NCI-H82 (cell line): ENCODE data around the gene SEMA5A.
"Not testable (repeated sequence)": the region's sequence is repeated elsewhere in the genome, so short reads cannot be mapped to it uniquely, and the experiment has no call there.

ENCODE experiments used
- DNase-seq: peaks from one replicate; lab custom pipeline; 2025; lab: John Stamatoyannopoulos, UW

Gene SEMA5A

DNA sequence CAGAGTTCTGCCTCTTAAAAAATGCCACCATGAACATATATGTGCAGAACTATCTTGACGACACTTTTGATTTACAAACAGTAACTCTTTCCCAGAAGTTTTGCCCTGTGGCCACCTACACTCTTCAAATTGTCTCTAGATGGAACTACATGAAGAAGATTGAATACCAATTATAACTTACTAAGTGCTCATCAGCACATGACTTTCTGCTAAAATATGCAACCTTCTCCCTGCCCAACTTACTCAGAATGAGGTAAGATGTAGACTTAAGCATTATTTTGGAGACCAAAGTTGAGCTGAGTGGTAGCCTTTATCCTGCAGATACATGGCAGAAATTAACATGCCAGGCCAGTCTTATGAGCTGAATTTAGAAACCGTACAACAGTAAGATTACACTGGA, 105.4 kb downstream of the SEMA5A start:
- DNase-seq: no peak

DNA sequence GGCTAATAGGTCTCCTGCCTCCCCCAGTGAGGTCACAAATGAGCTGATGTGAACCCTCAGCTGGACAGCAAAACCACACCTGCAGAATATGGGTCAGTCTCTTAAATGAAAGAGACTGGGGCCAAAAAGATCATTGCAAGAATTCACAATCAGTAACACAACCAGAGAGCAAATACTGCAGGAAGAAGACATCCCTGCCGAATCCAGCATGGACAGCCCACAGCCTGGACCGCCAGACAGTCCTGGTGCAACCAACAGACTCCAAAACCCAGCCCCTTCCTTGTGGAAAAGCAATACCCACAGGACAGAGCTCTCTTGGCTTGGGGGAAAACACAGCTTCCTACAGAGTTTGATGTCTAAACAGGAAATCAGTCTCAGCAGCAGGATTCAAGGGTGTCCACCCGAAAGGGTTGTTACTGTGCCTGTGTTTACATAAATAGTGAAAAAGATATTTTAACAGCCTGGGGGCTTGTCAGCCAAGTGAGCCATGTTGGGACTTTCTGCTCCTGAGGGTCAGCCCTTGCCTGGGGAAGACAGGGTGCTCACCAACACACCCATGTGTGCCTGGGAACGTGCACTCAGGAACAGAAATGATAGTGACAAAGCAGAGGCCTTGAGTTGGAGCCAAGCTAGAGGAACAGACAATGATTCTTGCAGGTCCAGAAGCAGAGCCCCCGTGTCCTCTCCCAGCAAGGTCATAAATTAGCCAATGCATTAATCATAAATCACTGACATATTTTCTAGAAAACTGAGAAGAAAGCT, 106.2 kb downstream of the SEMA5A start:
- no peak for DNase-seq

DNA sequence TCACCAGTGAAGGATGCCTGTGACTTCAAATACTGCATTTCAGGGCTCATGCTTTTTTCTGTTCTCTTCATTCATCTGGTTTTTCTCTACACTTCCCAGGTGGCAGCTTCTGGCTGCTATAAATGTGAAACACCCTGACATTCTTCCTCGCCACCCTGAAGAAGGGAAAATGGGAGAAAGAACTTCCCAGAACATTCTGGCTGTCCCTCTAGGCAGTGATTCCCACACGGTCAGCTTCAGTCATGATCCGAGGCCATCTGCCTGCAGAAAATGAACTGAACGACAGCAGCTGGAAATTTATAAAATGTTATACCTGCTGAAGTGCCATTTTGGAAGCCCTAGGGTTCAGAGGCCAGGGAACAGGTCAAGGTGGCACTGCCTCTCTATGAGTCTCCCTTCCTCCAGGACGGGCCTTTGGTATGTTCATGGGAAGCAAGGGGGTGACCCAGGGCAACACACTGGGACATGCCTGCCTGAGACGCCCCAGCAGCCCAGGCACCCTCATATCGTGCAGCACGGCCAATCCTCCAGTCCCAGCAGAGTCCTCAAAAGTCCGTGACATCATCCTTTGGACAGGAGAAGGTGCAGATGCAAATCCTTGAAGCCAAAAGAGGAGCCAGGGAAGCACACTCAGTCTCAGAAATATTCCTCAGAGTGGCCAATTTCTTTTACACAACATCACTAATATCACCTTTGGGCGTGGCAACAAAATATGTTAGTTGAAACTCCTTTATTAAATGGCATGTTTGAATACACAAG, 107.1 kb downstream of the SEMA5A start:
- DNase-seq: no peak

DNA sequence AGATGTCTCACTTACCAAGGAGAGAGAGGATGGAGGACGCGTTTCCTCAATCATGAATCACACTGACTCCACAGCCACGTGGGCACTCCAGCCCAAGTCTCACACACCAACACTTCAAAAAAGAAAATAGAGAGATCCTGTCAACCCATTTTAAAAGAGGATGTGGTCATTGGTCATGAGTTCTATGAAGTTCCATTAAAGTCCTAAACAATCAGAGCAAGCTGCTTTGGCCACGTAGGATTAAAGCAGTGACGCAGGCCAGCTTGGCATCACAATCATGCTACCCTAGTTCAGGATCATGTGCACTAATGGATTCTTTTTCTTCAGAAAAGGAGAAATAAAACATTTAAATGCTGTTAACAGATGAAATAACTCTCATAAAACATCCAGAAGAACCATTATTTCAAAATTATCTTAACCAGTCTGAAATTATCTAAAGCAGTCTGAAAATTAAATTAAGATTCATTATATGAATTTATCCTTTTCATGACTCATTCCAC, 108.1 kb downstream of the SEMA5A start:
- DNase-seq: no peak

DNA sequence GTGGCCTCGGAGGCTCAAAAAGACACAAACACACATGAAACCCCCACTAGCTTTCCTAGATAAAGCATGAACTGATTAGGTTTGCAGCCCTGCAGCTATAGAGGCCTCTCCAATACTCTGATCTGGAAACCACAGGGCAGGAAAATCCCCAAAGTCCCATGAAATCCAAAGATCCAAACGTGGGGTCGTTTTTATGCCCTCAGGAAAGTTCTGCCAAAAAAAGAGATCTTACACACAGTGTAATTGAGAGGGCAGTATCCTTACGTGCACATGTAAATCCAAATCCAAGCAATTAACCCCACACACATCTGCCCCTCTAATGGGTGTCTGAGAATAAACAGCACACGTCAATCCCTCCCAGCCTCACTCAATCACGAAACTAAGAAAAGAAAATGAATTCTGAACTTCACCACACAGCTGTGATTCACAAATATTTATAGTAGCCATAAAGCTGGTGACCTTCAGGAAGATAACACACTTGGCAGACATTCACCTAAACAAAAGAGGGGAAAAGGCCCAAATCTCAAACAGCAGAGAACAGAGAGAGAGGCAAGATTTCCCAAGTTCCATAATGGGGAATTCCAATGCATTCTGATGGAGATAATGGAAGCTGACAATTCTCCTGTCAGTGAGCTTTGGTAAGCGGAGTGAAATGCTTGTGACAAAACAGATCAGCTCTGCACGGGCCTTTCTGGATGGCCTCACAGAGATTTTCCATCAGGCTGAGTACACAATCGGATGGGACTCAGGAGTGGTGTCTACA, 114.2 kb downstream of the SEMA5A start:
- DNase-seq: peak; percentile 83

DNA sequence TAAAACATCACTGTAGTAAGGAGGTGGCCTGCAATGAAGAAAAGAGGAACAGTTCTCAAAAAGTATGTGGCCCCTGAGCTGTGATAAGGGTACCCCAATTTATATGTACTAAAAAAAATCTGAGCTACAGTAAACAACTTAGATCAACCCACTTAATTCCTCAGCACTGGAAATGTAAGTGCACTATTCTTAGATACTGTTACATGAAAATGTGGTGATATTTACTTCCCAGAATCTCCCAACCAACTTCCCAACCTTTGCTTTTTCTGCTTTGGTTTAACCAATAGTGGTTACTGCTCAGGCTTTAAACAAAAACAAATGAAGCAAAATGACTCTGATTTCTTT, 114.8 kb downstream of the SEMA5A start:
- DNase-seq: no peak

DNA sequence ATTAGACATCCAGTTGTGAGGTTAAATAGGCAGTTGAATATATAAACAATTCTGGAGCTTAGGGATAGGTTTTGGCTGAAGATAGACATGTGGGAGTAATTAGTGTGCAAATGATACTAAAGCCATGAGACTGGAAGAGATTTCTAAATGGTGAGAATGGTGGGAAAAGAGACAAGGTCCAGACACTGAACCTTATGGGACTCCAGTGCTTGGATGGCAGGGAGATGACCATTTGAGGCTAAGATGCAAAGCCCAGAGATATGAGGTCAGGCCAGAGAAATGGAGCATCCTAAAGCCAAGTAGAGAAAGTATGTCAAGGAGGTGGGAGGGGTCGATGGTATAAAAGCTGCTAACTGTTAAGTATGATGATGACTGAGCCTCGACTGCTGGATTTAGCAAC, 115.6 kb downstream of the SEMA5A start:
- DNase-seq: no peak

DNA sequence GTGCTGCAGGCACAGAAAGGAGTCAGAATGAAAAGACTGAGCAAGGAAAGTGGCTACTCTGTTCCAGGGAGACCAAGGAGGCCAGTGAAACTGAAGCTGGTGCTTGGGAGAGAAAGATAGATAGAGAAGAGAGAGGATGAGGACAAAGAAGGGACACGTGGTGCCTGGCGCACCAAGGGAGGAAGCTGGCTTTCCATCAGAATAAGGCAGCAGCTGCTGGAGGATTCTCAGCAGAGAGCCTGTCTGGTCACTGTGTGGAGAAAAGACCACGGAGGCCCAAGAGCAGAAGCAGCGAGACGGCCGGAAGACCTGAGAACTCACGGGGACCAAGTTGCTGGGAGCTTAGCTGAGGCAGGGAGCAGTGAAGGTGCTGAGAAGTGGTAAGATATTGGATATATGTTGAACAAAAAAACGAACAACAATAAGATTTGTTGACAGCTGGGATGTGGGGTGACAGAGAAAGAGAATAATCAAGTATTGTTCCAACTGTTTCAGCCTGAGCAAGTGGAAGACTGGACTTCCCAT, 116.1 kb downstream of the SEMA5A start:
- DNase-seq: no peak

DNA sequence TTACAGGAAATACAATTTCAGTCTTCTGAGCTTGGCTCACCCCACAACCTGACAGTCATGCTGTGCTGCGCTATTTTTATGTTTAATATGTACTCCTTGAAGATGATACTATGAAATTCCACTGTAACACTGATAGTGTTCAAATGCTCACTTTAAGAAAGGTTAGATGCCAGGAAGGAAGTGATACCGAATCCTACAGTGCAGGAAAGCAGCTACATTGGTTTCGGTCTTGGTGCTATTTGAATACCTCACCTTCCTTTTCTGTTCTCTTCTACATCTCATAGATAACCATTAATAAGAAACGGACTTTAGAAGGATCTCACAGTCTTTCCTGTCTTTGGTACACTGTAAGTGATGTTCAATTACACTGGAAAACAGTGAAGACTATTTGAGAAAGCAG, 117.6 kb downstream of the SEMA5A start:
- no peak for DNase-seq

DNA sequence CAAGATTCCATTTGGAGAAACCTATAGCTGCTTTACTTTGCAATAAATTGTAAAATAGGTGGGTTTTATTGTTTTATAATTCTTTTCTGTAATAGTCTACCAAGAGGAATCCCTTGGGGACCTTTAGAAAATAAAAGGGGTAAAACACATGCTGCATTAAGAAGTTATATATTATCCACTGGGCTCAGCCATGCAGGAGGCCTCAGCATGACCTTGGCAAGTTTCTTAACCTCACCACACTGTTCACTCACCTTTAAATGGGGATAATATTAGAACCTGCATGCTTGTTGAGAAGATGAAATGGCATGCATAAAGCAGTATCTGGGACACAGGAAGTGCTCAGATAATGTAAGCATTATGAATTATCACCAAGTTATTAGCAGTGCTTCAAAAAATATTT, 120.2 kb downstream of the SEMA5A start:
- DNase-seq: no peak

DNA sequence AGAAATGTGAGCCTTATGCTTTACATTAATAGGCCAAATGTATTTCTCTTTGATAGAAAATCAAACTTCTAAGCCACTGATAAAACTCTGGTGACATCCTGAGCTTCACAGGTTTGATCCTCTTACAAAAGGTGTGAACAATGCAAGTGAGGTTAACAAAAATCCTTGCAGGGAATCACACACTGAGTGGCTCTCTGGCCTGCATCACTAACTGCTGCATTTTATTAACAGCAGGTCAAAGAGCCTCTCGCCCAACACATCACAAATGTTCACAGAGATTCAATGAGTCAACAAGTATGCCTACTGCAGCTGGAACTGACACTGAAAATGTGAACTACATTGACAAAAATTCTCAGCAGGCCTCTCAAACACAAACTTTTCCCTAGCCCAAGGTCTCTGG, 122.3 kb downstream of the SEMA5A start:
- no peak for DNase-seq

DNA sequence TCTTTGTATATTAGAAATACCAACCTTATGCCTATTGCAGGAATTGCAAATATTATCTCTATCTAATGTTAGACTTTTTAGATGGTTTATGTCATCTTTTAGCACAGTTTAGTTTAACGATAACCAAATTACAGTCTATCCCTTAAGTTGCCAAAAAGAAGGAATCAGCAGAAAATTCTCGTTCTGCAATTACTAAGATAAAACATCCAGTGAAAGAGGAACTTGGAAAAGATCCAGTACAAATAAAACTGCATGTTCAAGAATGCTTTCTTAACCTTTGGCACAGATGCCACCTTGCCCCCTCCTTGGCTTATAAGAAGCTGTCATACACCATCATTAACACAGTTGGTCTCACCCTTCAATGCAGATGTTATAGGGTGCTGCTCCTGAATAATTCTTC, 124.0 kb downstream of the SEMA5A start:
- no peak for DNase-seq

DNA sequence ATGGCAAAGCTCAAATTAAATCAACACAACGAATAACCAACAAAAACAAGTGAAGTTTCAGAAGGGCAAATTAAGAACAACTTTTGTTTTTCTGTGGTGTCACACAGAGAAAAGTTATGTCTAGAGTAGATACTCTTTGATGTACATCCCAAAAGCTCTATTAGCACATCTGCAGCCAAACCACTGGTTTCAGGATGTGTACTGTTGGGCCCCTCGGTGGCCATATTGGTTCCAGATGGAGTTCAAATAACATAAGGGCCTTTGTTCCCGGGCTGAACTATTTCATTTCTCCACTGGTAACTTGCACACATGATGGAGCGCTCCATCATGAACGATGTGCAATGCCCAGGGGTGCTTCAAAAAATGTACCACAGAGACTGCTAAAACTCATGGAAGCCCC, 126.1 kb downstream of the SEMA5A start:
- DNase-seq: no peak

DNA sequence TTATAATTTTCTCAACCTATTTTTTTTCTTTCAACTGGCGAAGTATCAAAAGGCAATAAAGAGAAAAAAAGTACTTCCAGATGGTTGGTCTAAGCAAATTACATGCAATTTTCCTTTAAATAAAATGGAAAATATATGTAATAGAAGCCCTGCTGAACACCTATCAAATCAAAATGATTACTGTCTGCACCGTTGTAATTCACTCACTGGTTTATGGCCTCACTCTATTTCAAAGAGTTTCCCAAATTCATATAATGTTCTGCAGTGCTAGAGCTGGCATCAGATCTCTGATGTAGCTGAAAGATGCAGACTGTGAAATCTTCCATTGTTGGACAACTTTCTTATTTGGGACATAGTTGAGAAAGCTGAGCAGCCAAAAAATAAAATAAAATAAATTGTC, 130.3 kb downstream of the SEMA5A start:
- no peak for DNase-seq

DNA sequence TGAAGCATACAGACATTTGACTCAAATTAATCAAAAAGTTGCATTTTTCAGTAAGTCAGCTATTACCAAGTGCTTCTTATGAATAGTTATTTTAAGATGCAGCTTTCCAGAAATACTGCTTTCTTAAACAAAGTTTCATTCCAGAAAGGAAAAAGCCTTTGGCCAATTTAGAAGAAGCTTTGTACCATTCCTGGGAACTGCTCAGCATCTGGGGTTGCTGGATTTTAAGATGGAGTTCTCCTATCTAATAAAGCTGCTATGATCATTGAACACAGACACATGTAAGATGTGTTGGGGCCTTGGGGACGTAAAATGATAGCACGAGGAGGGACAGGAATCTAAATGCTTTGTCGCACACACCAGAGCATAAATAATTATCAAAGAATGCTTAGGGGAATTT, 130.8 kb downstream of the SEMA5A start:
- no peak for DNase-seq

DNA sequence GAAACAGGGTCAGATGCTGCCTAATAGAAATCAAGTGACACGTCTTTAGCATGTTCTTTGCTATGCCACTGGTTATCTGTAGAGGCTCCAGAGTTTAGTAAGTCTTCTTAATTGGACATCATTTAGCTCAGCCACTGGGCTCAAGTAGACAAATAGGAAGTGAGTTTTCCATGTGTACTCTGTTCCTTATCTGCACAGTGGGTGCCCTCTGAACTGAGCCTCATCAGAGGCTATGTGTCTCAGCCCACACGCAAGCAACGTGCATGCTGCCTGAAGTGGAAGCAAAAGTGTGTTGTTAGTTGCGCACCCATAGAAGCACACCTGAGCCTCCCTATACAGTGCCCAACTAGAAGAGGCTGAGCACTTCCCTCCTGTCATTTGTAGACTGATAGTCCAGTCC, 134.7 kb downstream of the SEMA5A start:
- DNase-seq: no peak

DNA sequence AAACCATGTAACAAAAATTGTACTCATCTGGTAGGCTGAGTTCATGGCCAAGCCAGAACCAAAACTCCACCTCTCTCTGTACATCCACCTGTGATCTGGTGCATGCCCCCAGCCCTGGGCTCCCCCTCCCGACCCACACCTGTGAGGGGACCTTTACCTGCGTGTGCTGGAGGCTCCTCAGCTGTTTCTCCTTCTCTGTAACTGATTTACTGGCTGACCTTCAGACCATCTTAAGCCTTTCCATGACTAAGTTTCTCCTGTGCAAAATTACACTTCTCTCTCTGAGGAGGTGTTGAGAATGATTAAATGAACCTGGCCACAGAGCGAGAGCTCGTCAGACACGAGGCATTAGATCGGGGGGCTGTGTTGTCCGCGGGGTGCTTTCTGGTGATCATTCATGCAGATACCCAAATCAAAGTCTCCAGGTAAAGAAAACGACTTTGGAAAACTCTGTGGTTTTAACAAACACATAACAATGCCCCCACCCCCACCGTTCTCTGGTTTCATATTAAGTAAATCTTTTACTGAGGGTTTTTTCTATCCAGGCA, 136.4 kb downstream of the SEMA5A start:
- no peak for DNase-seq

DNA sequence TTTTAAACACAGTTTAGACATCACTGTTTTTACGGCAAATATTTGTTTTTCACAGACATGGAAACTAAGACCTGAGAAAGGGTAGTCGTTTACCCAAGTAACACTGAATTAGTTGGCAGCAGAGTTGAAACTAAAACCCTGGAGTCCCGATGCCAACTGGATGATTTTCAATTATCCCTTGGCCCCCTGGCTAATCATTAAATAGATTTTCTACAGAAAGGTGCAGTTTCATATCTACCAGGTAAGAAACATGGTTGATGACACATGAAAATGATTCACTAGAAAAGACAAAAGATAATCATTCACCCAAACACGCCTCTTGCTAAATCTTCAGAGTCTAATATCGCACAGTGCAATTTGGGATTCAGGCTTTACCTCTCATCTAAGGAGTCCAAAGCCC, 136.9 kb downstream of the SEMA5A start:
- no peak for DNase-seq

DNA sequence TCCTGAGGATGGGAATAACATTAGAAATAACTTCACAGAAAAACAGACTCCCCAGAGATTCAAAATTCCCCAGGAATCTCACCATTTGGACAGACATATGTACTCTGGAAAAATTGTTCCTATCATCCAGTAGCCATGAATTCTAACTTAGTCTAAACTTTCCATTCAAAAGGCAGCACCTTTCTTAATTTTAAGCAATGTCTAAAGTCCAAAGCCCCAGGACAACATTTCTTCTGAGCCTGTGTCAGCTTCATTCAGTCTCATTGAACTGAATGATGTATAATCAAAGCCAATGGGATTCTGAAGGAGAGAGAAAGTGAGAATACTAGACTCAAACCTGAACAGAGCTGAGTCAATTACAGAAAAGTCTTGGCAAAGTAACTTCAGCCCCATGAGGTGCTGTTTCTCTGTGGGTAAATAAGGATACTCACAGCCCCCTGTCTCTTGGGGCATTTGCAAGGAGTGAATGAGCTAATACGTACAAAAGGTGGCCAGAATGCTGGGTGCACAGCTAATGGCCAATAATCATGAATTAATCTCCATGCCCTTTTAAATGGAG, 140.6 kb downstream of the SEMA5A start:
- DNase-seq: no peak

DNA sequence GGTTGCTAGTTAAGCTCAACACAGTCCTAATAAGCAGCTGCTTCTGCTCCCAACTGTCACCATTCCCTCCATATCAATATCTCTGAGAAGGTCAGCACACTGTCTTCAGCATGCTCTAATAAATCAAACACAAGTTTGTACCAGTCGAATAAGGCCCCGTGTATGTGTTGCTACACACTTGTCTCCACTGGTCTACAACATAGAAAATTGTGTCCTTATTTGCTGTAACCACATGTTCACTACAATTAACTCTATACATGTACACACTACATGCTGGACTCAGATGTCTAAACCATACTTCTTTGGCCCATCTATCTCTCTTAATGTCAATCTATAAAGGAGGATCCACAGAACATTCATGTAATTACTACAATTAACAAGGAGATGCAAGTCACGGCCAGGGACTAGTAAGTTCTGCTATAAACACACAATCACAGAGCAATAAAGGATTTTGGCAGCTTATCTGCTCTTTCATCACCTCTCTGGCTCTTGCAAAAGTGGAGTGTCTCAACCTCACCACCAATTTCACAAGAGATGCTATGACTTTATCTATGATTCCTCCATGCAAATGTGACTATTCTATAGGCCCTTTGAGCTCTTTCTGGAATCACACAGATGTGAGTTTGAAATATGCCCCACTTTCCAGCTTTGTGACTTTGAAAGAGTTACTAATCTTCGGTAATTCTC, 143.9 kb downstream of the SEMA5A start:
- no peak for DNase-seq

DNA sequence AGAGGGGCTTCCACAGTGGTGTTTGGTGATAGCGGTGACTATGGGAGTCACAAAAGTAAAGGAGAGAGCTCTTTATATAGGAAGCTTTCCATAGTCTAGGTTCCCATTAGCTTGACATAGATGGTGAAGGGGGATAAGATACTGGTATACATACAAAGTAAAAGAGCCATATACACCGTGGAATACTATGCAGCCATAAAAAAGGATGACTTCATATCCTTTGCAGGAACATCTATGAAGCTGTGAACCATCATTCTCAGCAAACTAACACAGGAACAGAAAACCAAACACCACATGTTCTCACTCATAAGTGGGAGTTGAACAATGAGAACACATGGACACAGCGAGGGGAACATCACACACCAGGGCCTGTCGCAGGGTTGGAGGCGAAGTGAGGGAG, 146.1 kb downstream of the SEMA5A start:
- not testable (repeated sequence) for DNase-seq
